Fibroblast of gingiva (primary cell): Measurements from ENCODE around the gene CEP162.
"Not testable (repeated sequence)": the region's sequence is repeated elsewhere in the genome, so short reads cannot be mapped to it uniquely, and the experiment has no call there.

Experiments
- DNase-seq: peaks from one replicate; pipeline ENCODE4 v3.0.0-alpha.2; 2011; ENCODE audit warnings: low read depth

Gene CEP162

DNA sequence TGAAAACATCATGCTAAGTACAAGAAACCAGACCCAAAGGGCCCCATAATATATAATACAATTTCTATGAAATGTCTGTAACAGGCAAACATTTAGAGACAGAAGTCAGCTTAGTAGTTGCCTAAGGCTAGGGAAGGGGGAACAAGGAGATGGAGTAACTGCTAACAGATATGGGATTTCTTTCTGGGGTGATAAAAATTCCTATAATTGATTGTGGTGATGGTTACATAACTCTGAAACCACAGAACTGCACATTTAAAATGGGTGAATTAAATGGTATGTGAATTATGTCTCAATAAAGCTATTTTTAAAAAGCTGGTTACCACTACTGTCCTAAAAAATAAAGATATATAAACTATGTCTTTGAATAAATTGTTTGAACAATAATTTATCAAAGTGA lies 3.2 kb downstream of the CEP162 start:
- no peak for DNase-seq

DNA sequence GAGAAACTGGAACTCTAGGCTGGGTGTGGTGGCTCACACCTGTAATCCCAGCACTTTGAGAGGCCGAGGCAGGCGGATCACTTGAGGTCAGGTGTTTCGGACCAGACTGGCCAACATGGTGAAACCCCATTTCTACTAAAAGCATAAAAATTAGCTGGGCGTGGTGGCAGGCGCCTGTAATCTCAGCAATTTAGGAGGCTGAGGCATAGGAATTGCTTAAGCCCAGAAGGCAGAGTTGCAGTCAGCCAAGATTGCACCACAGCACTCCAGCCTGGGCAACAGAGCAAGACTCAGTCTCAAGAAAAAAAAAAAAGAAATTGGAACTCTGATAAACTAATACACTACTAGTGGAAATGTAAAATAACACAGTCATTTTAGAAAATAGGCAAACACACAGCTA lies 3.8 kb downstream of the CEP162 start:
- DNase-seq: peak; percentile 9

DNA sequence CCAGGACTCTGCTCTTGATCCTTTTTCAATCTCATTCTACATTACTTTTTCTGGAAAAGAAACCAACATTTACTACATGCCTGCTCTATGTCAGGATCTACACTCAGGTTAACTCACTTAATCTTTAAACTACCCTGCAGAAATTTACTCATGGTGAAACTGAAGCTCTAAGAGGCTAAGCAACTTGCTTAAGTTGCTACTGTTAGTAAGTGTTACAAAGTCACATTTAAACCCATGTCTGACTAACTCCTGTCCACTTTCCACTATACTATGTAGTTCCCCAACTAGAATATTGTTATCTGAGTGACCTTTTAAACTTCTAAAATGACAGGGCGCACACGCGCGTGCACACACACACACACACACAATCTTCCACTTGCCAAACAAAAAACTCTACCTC lies 5.0 kb downstream of the CEP162 start:
- DNase-seq: no peak

DNA sequence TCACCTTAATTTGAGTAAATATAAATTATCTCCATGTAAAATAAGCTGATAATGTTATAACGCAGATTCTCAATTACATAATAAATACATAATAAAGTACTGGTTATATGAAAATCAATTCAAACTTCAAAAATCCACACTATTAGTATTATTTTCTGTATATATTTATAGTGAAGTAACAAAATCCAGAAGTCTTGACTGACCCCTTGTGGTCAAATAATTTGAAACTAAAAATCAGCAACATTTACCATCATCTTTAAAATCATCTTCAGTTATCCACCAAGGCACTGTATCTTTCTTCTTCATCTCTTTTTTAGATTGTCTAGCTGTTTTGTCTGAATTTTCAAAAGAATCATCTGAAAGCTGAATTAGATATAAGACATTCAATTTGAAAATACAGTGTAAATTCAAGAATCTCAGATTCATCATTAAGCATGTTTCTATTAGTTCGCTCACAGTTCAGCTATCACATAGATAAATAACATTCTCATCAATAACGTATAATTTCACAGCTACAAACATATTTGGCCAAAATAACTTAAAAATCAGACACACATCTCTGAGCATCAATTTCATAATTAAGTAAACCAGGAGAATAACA lies 6.5 kb downstream of the CEP162 start:
- peak; percentile 14 for DNase-seq

DNA sequence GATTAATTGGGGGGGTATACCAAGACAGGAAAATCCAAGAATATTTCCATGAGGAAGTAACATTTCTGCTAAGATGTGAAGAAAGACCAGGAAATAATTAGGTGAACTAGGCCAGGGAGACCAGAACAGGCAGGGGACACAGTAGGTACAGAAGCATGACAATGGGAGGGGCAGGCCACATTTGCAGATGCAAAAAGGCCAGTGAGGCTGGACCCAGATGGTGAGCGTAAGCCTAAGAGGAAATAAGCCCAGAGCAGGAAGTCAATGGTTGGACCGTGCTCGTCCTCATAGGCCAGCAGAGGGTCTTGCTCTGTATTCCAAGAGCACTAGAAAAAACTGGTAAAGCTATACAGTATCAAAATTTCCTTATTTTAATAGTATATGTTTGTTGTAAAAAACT lies 9.4 kb downstream of the CEP162 start:
- DNase-seq: no peak

DNA sequence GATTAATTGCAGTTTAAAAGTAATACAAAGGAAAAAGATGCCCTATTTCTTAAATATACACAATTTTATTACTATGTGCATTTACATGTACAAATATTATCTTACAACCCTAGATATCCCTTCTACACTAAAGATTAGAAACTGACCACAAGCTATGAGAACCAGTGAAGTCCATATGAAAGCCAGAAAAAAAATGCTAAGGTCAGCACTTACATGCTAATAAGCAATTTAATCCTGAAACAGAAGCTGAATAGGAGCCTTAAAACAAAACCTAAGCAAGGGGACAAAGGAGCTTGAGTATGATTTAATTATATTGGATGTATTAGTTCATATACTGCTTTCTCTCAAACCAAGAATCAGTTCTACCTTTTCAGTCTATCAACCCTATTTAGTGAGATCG lies 14.2 kb downstream of the CEP162 start:
- DNase-seq: no peak

DNA sequence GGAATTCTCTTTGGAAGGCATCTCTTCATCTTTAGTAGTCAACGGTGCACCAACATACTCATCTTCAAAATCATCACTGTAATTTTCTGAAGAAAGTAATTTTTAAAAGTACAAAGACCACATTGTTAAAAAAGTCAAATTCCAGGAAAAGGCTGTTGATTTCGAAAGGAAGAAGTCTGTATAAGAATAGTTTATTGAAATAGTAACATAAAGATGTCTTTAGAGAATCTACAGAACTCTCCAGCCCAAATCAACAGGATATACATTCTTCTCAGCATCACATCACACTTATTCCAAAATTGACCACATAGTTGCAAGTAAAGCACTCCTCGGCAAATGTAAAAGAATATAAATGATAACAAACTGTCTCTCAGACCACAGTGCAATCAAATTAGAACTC lies 23.4 kb downstream of the CEP162 start:
- DNase-seq: no peak

DNA sequence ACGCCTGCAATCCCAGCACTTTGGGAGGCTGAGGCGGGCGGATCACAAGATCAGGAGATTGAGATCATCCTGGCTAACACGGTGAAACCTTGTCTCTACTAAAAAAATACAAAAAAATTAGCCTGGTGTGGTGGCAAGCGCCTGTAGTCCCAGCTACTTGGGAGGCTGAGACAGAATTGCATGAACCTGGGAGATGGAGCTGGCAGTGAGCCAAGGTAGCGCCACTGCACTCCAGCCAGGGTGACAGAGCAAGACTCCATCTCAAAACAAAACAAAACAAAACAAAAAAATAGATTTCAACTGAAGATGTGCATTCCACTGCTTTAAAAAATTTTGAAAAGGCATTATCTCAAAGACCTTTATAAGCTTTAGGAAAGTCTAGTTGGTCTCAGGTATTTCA lies 27.5 kb downstream of the CEP162 start:
- DNase-seq: not testable (repeated sequence)

DNA sequence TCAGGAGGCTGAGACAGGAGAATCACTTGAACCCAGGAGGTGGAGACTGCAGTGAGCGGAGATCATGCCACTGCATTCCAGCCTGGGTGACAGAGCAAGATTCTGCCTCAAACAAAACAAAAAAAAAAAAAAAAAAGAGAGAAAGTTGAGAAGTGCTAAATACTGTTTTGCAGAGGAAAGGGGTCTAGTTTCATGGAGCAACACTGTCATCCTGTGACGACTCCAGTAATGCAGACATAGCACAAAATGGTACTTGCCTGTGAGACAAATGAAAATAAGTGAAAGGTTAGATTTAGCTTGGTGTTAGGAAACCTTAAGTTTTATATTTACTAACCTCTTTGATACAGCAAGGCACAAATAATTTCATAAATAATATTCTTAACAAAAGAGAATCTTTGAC lies 29.7 kb downstream of the CEP162 start:
- DNase-seq: no peak

DNA sequence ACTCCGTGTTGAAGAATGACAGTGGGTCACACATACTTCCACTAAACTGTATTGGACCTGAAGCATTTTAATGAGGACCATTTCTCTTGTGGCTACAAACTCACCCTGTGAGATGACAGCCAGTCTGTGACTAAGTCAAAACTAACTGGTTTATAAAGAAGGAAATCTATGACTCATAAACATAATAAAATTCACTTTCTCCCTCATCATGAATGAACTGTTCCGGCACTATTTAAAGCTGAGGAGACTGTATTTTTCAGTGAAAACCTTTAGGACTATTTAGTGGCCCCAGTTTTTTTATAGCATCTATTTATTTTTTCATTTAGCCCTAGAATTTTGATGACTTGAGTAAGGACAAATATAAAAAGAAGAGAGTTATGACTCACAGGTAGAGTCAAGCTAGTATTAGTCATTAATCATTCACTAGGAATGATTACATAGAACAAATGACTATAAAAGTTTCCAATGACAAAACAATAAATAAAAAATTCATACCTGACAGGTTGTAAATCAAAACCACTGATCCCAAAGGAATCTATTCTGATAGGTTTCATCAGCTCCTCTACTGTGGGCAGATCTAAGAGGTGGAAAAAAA lies 34.2 kb downstream of the CEP162 start:
- no peak for DNase-seq

DNA sequence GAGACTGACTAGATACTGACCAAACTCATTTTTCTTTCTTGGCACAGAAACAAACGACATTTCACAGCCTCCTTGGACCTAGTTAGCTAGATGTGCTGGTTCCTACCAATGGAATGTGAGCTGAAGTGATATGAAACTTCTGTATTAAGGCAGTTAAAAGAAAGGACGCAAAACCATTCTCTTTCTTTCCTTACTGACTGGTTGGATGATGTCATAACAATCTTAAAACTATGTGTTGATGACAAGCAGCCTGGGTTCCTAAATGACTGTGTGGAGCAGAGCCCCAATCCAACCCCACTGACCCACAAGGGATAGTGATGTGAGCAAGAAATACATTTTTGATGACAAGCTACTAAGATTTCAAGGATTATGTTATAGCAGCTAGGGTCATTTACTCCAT lies 35.6 kb downstream of the CEP162 start:
- no peak for DNase-seq

DNA sequence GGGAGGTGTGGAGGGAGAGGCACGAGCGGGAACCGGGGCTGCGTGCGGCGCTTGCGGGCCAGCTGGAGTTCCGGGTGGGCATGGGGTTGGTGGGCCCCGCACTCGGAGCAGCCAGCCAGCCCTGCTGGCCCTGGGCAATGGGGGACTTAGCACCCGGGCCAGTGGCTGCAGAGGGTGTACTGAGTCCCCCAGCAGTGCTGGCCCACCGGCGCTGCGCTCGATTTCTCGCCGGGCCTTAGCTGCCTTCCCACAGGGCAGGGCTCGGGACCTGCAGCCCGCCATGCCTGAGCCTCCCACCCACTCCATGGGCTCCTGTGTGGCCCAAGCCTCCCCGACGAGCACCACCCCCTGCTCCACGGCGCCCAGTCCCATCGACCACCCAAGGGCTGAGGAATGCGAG lies 38.1 kb downstream of the CEP162 start:
- not testable (repeated sequence) for DNase-seq

DNA sequence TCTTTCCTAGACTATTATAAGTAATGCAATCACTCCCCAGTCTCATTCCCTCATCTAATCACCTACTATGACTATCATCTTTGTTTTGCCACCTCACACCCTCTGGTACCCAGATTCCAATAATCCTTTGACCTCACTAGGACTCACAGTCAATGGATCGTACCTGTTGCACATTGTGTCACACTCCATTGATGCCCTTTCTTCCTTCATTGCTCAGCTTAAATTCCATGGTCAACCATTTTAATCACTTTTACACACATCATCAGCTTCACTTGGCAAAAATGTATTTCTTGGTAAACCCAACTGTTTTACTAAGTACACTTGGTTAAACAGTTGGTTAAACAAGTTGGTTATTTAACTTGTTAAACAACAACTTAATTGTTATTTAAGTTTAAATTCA lies 44.0 kb downstream of the CEP162 start:
- no peak for DNase-seq

DNA sequence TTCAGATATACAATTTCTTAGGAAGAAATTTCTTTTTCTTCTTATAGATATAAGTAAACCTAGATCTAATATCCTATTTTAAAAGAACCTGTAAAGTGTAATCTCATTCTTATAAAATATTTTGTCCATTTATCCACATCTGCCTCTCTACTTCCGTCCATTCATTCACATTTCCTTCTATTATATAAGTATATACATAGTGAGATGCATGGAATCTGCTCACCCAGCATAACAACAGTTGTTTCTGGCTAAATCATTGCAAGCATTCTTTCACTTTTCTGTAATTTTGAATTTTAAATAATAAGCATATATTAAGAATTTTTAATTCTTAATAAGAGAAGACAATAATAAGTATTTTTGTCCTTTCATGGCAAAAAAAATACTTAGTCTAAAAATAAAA lies 45.4 kb downstream of the CEP162 start:
- DNase-seq: no peak

DNA sequence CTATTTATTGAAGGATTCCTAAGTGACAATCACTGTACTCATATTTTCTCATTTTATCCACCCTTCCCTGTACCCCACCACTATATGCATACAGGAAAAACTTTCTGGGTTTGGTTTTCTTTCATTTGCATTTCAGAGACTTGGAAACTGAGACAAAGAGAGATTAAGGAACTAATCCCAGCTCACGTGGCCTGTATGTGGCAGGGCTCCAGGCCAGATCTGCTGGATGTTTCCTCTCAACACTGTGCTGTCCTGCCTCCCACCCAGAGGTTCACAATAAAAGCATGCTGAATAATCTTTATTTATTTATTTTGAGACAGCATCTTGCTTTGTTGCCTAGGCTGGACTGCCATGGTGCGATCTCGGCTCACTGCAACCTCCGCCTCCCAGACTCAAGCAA lies 50.2 kb downstream of the CEP162 start:
- no peak for DNase-seq

DNA sequence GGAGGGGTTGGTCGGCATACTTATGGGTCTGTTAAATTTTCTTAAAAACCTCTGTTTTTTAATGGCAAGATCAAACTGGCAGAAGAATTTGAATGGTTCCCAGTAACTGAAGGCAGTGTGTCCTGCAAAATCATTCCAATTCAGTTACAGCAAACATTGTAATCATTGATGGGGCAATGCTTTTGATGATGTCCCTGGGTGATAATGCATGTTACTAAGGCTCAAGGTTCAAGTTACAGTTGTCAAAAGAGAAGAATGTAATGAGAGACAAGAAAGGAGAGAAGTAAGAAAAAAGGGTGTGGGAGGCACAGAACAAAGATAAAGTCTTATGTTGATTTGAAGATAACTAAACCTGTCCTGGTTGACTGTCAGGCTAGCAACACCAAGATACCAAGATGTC lies 54.9 kb downstream of the CEP162 start:
- no peak for DNase-seq

DNA sequence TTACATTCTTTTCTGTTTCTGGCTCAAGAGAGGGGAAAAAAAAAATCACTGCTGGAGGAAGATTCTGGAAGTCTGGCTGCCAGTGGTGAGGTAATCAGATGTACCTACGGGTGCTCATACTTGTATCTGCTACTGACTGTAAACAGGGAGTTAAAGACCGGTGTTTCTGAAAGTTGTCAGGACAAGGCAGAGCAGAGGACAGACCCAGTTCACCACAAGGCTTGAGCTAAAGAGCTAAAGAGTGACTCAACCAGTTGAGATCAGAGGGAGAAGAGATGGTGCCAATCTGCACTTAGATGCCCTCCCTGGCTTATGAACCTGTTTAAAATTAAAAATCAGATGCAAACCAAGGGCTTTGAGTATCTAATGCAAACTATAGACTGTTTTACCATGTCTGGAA lies 55.4 kb downstream of the CEP162 start:
- no peak for DNase-seq

DNA sequence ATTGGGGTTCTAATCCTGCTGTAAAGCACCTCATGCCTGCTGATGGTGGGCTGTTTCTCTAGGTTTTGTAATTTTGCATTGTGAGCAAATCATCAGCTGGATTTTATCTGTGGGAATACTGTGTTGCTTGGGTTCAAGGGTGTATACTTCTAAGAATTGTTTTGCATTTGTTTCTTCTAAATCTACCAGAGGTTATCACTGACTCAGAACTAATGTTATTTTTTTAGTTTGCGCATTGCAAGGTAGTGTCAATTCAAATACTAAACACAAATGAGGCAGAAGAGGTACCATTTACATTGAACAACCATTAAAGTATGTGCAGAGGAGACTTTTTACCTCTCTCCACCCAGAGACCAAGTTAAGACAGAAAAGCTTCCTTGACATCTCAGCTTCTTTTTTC lies 60.0 kb downstream of the CEP162 start:
- no peak for DNase-seq

DNA sequence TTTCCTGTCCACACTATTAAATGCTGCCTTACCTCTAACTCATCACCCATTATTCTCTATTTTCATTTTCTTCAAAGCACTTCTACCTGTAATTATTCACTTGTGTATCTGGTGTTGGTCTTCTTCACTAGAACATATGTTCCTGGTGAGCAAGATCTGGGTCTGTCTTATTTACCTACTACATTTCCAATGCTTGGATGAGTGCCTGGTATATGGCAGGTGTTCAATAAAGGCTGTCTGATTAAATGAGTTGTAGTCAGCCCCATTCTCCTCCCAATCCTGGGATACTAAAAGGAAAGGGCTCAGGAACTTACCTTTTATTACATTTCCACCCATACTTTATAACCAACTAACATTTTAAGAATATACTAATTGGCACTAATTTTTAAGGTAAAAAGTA lies 61.0 kb downstream of the CEP162 start:
- no peak for DNase-seq

DNA sequence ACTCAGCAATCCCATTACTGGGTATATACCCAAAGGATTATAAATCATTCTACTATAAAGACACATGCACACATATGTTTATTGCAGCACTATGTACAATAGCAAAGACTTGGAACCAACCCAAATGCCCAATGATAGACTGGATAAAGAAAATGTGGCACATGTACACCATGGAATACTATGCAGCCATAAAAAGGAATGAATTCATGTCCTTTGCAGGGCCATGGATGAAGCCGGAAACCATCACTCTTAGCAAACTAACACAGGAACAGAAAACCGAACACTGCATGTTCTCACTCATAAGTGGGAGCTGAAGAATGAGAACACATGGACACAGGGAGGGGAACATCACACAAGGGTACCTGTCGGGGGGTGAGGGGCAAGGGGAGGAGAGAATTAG lies 63.1 kb downstream of the CEP162 start:
- not testable (repeated sequence) for DNase-seq

DNA sequence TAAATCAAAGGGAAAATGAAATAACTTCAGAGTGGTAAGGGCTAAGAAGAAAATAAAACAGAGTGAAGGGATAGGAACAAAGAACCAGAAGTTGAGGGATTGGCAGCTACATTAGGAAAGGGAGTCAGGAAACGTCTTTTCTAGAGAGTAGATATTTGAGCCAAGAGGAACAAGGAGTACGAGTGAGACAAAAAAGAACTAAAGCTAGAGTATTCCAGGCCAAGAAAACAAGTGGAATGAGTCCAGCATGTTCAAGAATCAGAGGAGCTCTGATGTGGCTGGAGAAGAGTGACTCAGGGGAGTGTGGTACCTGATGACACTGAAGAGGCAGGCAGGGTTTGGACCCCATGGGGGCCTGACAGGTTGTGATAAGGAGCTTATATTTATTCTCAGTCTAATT lies 66.3 kb downstream of the CEP162 start:
- no peak for DNase-seq

DNA sequence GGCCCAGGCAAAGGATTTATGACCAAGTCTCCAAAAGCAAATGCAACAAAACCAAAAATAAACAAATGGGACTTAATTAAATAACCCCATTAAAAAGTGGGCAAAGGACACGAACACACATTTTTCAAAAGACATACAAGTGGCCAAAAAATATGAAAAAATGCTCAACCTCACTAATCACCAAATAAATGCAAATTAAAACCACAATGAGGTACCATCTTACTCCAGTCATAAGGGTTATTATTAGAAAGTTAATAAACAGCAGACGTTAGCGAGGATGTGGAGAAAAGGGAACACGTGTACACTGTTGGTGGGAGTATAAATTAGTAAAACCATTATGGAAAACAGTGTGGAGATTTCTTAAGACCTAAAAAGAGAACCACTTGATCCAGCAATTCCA lies 71.1 kb downstream of the CEP162 start:
- no peak for DNase-seq

DNA sequence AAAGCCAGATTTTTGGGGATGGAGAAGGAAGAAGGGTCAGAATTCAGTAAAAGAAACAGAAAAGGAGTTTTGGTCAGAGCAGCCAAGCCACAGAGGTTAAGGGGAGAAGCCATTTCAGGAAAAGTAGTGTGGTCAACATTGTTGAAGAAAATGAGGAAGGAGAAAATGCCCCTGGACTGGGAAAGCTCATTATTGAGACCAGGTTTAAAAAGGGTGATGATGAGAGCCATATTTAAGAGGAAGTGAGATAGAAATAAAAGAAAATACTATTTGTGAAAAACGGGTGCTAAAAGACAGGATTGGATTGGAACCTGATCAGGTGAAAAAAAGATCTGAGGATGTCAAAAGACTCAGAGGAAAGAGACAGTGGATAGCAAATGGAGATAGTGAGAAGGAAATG lies 75.8 kb downstream of the CEP162 start:
- no peak for DNase-seq

DNA sequence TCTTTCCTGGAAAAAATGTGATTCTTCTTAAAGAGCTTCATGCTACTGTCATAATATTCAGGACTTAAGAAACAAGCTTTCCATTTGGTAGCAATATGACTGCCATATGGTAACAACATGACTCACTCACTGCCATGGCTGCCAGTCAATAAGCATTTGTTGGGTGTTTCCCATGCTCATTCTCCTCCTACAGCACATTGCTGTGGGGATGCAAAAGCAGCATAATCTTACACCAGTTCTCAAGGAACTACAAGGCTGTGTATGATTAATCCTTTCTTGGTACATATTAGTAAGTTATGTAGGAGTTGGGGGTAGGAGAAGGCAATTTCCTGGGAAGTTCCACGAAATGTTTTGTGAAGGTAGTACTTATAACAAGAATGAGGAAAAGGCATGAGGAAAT lies 76.7 kb downstream of the CEP162 start:
- DNase-seq: peak; percentile 92

DNA sequence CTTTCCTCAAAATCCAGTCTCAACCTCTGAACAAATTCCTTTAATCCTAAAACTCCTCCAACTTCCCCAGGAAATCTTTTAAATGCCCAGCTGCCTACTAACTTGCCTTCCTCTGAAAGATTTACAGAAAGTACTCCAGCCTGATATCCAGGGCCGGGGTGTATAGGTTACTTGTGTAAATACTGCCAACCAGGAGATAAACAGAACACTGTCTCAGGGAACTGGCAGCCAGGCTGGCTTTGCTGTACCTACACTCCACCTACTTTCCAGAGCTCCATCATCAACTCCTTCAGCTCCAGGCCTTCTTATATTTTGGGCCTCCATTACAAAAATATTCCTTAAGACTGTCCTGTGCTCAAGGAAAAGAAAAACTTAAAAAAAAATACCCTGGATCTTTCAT lies 85.9 kb downstream of the CEP162 start:
- no peak for DNase-seq
